K562 (cell line): ENCODE data around the gene MEX3D.

Experiments used
- ARID4B ChIP-seq: sonication (generic); formaldehyde crosslinking; IDR thresholded peaks from 2 replicates; pipeline ENCODE4 v1.8.0; 2022; ENCODE audit warnings: mild to moderate bottlenecking, missing genetic modification reagents
- CBX3 ChIP-seq, 2 experiments: IDR thresholded peaks; 1 replicate in 1 of 2; 2 replicates in 1 of 2; pipeline ENCODE4 v1.6.1; 2012; ENCODE audit warnings: inconsistent platforms in 2 of 2, low read length in 2 of 2, borderline replicate concordance in 1 of 2, control low read depth in 1 of 2
- CTCF ChIP-seq, 3 experiments: IDR thresholded peaks in 2 of 3; conservative IDR thresholded peaks in 1 of 3; 2 replicates each; pipeline ENCODE4 v1.5.1; 2011 to 2012; ENCODE audit warnings: low read length in 3 of 3, mild to moderate bottlenecking in 3 of 3, control low read depth in 2 of 3, improper control_type of control experiment in 1 of 3, inconsistent platforms in 1 of 3, low read depth in 1 of 3, mixed read lengths in 1 of 3, moderate library complexity in 1 of 3; ENCODE audit not compliant: insufficient read depth in 2 of 3
- EP300 ChIP-seq: IDR thresholded peaks from 2 replicates; pipeline ENCODE4 v1.6.1; 2012; ENCODE audit warnings: low read length, improper control_type of control experiment
- MTA3 ChIP-seq: fragments of 450-650 bp; formaldehyde crosslinking; IDR thresholded peaks from 2 replicates; pipeline ENCODE4 v1.6.1; 2017; ENCODE audit warnings: mild to moderate bottlenecking, borderline replicate concordance
- MYNN ChIP-seq, 2 experiments: sonication (generic); formaldehyde crosslinking in 1 of 2; IDR thresholded peaks; 2 replicates each; pipeline versions ENCODE4 v1.5.0 to v1.6.1; 2016 to 2020; ENCODE audit warnings: antibody characterized with exemption in 1 of 2, missing genetic modification reagents in 1 of 2
- NRF1 ChIP-seq, 2 experiments: fragments of 450-650 bp; IDR thresholded peaks in 1 of 2; conservative IDR thresholded peaks in 1 of 2; 2 replicates each; pipeline ENCODE4 v1.6.1; 2014; ENCODE audit warnings: mild to moderate bottlenecking in 2 of 2
- PYGO2 ChIP-seq: fragments of 450-650 bp; IDR thresholded peaks from 2 replicates; pipeline ENCODE4 v1.6.1; 2016; ENCODE audit warnings: mild to moderate bottlenecking, missing genetic modification characterization, moderate library complexity, missing compliant biosample characterization
- SMAD3 ChIP-seq: fragments of 450-650 bp; formaldehyde crosslinking; conservative IDR thresholded peaks from 2 replicates; pipeline ENCODE4 v1.4.0; 2020; ENCODE audit warnings: mild to moderate bottlenecking
- XRCC5 ChIP-seq: fragments of 200-400 bp; formaldehyde crosslinking; IDR thresholded peaks from 2 replicates; pipeline ENCODE4 v1.6.1; 2017; ENCODE audit warnings: low read depth, mild to moderate bottlenecking, low read length
- ZBTB7A ChIP-seq: IDR thresholded peaks from 2 replicates; pipeline ENCODE4 v1.6.1; 2011; ENCODE audit warnings: low read depth, mild to moderate bottlenecking, low read length, moderate library complexity, borderline replicate concordance; ENCODE audit not compliant: control insufficient read depth
- ZNF699 ChIP-seq: fragments of 250-450 bp; sonication (Bioruptor Pico); IDR thresholded peaks from 2 replicates; pipeline ENCODE4 v1.8.0; 2021; ENCODE audit warnings: mild to moderate bottlenecking, moderate library complexity; ENCODE audit not compliant: insufficient replicate concordance

- no peak for TF ChIP-seq XRCC5
- no peak for TF ChIP-seq SMAD3 (CRISPR knock-in tag)
- no peak for TF ChIP-seq PYGO2 (tag)
- TF ChIP-seq ZBTB7A: no peak
- no peak for TF ChIP-seq CTCF (IDR thresholded peaks at IDR 0.05 in 2 of 3, conservative IDR thresholded peaks at IDR 0.05 in 1 of 3; ENCODE audit: insufficient read depth in 2 of 3, low read depth in 1 of 3, low read length in 3 of 3)
- no peak for TF ChIP-seq CBX3 (IDR thresholded peaks at IDR 0.05; ENCODE audit: borderline replicate concordance in 1 of 2, low read length in 2 of 2)
- TF ChIP-seq MTA3: no peak
- TF ChIP-seq ARID4B (CRISPR knock-in tag): no peak
- no peak for TF ChIP-seq EP300
- TF ChIP-seq NRF1 (conservative IDR thresholded peaks at IDR 0.05 in 1 of 2, IDR thresholded peaks at IDR 0.05 in 1 of 2): no peak
- TF ChIP-seq ZNF699: no peak
- TF ChIP-seq MYNN (IDR thresholded peaks at IDR 0.05): no peak
- TF ChIP-seq MYNN (CRISPR knock-in tag; IDR thresholded peaks at IDR 0.05): no peak
Measured at GRCh38 chr19:1577929-1578618, 9.9 kb upstream of the MEX3D start.
